IPS DF 4.7 (cell line): ENCODE results near the gene ADGRV1.
"Not testable (repeated sequence)": the region's sequence is repeated elsewhere in the genome, so short reads cannot be mapped to it uniquely, and the experiment has no call there.

Experiments used
- DNase-seq: peaks from one replicate; pipeline ENCODE4 v3.0.0-alpha.2; 2013; ENCODE audit warnings: low spot score; ENCODE audit errors: extremely low read depth

Gene ADGRV1

DNA sequence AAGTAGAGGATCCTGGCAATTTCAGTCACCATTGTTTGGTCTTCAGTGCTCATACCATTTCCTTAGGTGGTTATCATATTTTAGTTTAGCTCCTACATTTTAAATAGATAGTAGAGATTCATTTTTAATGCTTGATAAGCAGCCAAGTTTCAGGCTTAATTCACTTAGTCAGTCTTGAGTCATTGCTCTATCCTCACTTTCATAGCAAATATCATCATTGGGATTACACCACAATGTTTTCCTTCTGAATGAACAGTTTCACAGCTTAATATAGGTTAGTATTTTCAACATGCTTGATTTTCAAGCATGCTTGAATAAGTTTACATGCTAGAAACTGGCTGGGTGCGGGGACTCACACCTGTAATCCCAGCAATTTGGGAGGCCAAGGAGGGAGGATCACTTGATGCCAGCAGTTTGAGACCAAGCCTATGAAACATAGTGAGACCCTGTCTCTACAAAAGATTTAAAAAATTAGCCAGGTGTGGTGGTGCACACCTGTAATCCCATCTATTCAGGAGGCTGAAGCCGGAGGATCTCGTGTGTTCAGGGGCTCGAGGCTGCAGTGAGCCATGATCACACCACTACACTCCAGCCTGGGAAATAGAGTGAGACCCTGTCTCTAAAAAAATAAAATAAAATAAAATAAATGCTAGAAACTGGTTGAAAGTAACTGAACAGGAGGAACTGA lies 339.9 kb downstream of the ADGRV1 start:
- DNase-seq: no peak

DNA sequence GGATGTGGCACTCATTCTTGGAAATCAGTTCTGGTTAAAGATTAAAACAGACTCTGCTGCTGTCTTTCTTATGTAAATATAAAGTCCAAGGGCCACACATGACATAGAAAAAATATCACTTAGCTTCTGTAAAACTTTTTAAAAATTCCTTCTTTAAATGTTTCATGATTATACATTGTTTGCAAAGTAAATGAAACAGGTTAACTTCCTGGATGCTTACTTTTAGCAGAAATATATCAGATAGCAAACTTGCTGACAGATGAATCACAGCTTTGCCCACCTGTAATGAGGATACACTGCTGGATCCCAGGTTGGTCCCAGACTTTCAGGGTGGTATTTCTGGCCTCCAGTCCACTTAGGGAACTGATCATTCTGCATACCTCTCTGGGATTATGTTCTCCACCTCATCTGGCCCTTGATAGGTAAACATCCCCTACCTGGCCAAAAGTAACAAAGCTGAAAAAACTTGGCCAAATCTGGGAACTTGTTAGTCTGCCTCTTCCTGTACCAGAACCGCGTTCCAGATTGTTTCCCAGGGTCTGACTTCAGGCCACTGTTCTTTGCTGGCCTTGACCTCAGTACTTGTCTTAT lies 340.5 kb downstream of the ADGRV1 start:
- no peak for DNase-seq

- no peak for DNase-seq
Observed at GRCh38 chr5:90901261-90901660, 342.7 kb downstream of the ADGRV1 start.

DNA sequence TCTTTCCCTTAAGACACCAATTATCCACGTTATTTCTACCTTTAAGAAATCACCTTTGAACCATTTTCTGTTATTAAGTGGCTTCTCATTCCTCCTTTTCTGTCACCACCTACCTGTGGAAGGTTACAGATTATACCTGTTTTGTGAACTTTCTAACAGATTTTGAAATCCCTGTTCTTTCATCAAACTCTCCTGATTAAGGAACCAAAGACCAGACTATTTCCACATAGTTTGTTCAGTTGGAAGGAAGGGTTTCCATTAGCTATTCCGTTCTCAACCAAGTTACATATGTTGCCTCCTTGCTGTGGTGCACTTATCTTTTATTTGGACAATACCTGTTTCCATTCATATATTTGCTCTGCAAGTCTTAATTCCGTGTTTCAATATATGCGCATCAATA lies 343.6 kb downstream of the ADGRV1 start:
- no peak for DNase-seq

- no peak for DNase-seq
Observed at GRCh38 chr5:90902651-90903386, 344.2 kb downstream of the ADGRV1 start.

- DNase-seq: no peak
Observed at GRCh38 chr5:90909101-90909503, 350.5 kb downstream of the ADGRV1 start.

- DNase-seq: no peak
Observed at GRCh38 chr5:90909940-90910339, 351.3 kb downstream of the ADGRV1 start.

GRCh38 chr5:90911169-90911568 lies 352.6 kb downstream of the ADGRV1 start:
- no peak for DNase-seq

DNA sequence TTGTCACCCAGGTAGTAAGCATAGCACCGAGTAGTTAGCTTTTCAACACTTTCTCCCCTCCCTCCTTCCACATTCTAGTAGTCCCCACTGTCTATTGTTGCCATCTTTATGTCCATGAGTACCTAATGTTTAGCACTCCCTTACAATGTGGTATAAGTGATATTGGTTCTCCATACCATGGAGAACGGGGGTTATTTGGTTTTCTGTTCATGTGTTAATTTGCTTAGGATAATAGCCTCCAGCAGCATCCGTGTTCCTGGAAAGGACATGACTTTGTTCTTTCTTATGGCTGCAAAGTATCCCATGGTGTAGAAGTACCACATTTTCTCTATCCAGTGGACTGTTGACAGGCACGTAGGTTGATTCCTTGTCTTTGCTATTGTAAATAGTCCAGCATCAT lies 353.9 kb downstream of the ADGRV1 start:
- DNase-seq: no peak

DNA sequence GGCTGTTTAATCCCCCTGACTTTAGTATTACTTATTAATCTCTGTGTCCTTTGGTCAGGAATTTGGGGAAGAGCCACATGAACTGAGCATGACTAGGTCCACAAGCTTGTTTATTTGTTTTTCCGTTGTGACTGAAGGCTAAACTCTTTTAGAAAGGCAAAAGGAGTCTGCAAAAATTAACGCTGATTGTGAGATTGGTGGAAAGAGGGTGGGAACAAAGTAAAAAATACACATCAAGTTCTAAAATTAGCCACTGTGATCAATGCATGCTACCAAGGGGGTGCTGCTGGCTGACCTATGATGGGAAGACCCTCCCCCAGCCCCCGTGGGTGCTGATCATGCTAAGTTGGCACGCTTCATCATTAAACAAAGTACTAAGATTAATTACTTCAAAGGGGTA lies 356.8 kb downstream of the ADGRV1 start:
- no peak for DNase-seq

GRCh38 chr5:90916947-90917800 lies 358.6 kb downstream of the ADGRV1 start:
- no peak for DNase-seq

GRCh38 chr5:90917928-90918668 lies 359.5 kb downstream of the ADGRV1 start:
- no peak for DNase-seq

DNA sequence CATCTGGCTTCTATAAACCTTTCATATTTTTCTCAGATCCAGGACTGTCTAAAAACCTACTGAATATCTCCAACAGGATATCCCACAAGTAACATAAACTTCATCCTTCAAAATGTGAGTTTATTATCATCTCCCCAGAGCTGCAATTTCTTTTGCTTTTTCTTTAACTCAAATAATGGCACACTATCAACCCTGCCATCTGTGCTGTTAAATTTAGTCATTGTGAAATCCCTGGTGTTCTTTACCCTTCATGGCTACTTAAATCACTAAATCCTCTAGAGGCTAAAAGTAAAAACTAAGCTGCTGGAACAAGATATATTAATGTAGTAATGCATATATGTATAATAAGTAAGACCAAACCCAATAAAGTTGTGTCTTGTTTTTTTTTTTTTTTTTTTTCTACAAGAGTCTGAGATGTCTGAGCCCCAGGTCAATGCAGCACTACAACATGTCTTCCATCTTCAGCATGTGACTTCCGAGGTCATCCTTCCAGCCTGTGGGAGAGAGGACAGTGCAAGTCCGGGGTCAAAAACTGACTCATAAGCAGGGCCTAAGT lies 362.9 kb downstream of the ADGRV1 start:
- DNase-seq: no peak

DNA sequence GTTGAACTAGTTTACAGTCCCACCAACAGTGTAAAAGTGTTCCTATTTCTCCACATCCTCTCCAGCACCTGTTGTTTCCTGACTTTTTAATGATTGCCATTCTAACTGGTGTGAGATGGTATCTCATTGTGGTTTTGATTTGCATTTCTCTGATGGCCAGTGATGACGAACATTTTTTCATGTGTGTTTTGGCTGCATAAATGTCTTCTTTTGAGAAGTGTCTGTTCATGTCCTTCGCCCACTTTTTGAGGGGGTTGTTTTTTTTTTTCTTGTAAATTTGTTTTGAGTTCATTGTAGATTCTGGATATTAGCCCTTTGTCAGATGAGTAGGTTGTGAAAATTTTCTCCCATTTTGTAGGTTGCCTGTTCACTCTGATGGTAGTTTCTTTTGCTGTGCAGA lies 365.6 kb downstream of the ADGRV1 start:
- not testable (repeated sequence) for DNase-seq

DNA sequence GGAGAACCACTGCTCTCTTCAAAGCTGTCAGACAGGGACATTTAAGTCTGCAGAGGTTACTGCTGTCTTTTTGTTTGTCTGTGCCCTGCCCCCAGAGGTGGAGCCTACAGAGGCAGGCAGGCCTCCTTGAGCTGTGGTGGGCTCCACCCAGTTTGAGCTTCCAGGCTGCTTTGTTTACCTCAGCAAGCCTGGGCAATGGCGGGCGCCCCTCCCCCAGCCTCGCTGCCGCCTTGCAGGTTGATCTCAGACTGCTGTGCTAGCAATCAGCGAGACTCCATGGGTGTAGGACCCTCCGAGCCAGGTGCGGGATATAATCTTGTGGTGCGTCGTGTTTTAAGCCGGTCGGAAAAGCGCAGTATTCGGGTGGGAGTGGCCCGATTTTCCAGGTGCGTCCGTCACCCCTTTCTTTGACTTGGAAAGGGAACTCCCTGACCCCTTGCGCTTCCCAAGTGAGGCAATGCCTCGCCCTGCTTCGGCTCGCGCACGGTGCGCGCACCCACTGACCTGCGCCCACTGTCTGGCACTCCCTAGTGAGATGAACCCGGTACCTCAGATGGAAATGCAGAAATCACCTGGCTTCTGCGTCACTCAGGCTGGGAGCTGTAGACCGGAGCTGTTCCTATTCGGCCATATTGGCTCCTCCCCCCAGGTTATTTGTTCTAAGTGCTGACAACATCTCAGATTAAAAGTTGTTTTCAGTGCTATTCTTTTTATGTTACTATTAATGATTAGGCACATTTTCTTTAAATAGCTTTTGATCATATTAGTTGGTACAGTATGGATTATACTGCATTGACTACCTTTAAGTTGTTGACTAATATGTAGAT lies 370.6 kb downstream of the ADGRV1 start:
- DNase-seq: not testable (repeated sequence)

- no peak for DNase-seq
Observed at GRCh38 chr5:90930062-90930461, 371.5 kb downstream of the ADGRV1 start.

DNA sequence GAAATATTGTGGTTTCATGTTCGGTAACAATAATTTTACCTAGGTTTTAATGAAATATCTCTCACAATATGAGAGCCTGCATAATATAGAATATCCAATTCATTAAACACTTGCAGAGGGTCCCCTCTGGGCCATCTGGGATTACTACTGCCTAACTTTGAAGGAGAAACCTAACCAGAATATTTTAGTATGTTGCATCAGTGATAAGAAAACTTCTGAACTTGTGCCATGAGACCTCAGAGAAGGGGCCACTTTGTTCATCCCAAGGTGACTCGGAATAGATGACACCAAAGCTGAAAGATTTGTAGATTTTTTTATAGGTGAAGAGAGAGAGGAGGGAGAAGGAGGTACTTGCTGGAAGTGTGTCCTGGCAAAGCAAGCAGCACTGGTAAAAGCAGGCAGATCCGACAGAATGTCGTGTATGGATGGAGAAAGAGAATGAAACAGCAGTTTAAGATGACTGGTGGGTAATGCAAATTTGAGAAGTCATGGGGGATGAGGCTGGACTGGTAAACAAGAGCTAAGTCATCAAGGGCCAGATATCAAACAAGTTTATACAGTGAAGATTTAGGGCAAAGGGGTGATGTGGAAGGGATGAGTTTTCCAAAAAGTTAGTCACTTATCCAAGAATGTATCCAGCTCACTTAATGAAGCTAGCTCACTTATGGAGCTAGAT lies 372.3 kb downstream of the ADGRV1 start:
- no peak for DNase-seq

- no peak for DNase-seq
Observed at GRCh38 chr5:90932052-90932699, 373.6 kb downstream of the ADGRV1 start.

- DNase-seq: no peak
Observed at GRCh38 chr5:90933298-90933697, 374.7 kb downstream of the ADGRV1 start.
